GM18517 (cell line): Measurements from ENCODE around the gene WNT7A.

Source experiments
- ATAC-seq: cut with Tn5 transposase; IDR thresholded peaks from one replicate; pipeline ENCODE4 v1.9.1; 2021; ENCODE audit warnings: mild to moderate bottlenecking, moderate library complexity; ENCODE audit not compliant: unreplicated experiment

Gene WNT7A

GRCh38 chr3:13798401-13798800, 81.5 kb downstream of the WNT7A start:
- no peak for ATAC-seq

DNA sequence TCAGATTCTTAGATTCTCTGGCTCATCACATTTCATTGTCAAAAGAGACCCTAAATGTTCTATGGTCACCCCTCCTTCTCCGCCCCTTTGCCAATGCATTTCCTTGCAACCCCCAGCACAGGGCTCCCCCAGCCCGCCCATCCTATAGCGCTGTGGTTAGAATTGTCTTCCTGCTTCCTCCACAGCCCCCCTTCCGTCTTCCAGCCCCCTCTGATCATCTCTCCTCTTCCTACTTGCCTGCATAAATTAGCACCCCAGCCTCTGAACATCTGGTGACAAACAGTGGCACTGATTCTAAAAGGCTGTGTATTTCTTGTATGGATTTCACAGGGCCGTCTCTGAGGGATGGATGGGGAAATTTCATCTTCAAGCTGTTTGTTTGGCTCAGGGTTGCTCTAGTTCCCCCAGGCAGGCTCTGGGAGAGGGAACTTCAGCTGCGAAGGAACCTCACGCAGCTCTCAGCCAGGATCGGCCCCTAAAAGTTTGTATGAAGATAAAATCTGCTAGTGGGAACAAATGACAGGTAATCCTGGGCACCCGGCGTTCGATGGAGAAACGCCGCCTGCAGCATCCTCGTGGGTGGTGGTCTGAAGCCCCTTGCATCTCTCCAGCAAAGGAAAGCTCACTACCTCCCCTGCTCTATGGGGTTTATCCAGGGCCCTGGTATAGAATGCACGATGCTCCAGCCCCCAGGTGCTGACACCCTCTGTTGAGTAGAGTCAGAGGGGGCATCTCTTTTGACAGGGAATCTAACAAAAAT, 83.0 kb downstream of the WNT7A start:
- no peak for ATAC-seq

- no peak for ATAC-seq
Observed at GRCh38 chr3:13795816-13796215, 84.1 kb downstream of the WNT7A start.

GRCh38 chr3:13794322-13794721, 85.5 kb downstream of the WNT7A start:
- no peak for ATAC-seq

- no peak for ATAC-seq
Observed at GRCh38 chr3:13793451-13793850, 86.4 kb downstream of the WNT7A start.

GRCh38 chr3:13792512-13793371, 87.1 kb downstream of the WNT7A start:
- ATAC-seq: no peak

GRCh38 chr3:13792051-13792490, 87.8 kb downstream of the WNT7A start:
- no peak for ATAC-seq

DNA sequence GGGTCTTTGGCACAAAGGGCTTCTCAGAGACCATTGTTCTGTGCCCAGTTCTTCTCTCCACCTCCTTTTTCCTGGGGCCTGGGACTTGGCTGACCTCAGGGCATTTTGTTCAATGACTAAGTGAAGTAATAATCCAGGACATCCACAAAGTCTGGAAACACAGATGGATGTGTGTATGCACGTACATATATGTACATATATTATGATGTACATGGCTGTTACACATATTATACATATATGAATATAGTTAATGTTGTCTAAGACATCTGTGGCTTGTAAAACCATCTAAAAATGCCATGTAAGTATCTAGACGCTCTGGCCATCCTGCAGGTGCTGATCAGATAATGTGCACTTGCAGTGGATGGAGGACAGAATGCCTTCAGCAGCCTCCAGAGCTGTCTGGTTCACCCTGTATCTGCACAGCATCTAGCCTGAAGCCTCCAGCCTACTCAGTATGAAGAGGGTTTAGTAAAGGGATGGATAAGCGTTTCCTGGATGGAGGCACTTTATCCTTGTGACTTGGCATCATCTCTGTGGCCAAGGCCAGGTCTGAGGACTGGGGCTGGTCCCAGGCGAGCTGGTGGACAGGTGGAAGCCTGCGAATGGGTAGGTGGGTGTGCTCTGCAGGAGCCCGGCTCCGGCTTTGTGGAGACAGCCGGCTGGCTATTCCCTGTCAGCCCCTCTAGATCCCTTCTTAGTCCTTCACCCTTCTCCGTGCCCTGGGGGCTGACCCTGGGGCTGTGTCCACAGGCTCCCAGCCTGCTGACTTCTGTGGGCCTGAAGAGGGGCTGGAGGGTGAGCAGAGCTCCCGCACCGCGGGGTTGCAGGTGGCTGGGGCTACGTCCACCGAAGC, 88.4 kb downstream of the WNT7A start:
- no peak for ATAC-seq

DNA sequence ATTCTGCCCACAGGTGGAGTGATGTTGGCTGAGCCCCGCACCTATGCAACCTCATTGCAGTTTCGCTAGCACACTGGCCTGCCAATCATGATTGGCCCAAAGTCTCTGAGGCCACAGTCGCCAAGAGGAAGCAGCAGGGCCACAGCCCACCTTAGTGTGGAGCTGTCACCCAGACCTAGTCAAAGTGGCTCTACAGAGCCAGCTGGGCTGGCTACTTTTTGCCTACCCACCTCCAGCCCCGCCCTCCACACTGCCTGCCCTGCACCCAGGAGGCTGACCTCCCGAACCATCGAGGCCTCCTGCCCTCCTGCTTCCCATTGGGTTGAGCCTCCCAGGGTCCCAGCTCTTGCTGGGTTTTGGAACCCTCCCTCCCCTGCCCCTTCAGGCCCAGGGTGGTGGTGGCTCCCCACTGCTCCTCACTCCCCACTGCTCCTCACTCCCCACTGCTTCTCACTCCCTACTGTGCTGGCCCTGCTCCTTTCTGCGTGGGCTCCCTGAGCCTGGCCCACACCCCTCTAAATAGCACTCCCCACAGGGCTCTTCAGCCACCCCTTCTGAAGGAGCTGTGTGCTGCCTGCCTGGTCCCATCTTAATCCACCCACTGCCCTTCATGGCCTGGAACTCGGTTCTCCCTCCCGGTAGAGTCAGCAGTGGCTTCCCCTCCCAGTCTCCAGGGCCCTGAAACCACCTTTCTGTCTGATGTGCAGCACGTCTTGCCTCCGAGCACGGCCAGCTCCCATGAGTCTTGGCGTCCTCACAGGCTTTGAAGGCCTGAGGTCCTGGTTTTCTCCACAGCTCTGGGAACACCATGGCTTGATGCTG, 89.3 kb downstream of the WNT7A start:
- ATAC-seq: no peak

- no peak for ATAC-seq
Observed at GRCh38 chr3:13788522-13789424, 91.1 kb downstream of the WNT7A start.

DNA sequence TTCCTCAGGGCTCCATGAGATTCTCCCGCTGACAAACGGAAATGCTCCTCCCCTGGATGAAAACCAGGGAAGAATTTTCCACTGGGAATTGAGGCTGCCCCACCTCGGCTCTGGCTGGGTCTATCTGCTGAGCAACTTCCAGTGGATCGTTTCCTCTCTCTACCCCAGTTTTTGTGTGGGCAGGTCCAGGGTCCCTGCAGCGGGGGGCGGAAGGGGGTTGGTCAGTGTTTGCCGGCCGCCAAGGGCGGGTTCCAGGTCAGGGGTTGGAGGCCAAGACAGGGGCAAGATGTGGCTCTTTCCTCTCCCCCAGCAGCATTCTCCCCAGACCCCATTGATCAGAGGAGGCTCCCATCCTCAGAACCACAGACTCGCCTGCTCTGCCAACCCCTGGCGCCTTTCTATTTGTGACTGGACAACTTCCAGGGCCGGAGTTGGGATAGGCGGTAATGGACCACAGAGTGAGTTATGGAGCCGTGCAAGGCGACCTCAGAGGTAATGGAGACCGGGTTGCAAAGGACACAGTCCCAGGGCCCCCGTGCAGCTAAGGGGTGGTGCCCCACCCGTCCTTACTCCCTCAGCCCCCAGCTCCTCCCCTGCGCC, 92.2 kb downstream of the WNT7A start:
- no peak for ATAC-seq

DNA sequence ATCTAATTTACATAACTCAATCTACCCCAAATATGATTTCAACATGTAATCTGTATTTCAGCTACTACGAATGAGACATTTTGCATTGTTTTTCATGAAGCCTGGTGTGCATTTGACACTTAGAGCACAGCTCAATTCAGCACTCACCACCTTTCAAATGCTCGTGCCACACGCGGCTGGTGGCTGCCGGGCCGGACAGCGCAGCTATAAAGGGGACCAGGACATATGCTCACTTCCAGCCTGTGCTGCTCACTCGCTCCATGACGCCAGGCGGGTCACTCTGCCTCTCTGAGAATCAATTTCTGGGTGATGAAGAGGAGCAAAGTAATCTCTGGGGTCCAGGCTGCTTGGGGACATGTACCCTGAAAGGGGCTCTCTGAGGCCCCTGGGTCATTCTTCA, 93.1 kb downstream of the WNT7A start:
- no peak for ATAC-seq

DNA sequence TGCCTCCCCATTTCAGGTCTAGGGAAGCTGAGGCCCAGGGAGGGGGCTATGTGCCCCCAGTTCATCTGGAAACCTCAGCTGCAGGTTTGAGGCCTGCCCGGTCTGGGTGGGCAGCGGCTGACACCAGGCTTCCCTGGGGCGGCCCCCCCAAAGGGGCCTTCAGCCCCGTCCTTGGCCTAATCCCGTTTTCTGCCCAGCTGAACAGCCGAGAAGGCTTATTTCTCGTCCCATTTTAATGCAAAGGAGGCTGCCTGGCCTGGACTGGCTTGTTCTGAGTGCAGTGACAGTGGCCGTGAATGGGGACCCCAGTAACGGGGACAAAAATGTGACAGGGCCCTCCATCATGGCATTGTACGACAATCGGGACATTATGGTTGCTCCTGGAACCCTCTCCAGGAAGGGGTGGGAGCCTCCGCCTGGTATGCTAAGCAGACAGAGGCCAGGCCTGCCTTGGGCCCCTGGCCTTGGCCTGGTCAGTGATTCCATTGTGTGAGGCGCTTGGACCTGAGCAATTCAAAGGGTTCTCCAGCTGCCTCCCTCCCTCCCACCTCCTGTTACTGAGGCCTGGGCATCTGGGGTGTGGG, 93.9 kb downstream of the WNT7A start:
- no peak for ATAC-seq

GRCh38 chr3:13785351-13785750, 94.5 kb downstream of the WNT7A start:
- ATAC-seq: no peak

GRCh38 chr3:13783476-13783875, 96.4 kb downstream of the WNT7A start:
- no peak for ATAC-seq

GRCh38 chr3:13782501-13782900, 97.4 kb downstream of the WNT7A start:
- no peak for ATAC-seq

DNA sequence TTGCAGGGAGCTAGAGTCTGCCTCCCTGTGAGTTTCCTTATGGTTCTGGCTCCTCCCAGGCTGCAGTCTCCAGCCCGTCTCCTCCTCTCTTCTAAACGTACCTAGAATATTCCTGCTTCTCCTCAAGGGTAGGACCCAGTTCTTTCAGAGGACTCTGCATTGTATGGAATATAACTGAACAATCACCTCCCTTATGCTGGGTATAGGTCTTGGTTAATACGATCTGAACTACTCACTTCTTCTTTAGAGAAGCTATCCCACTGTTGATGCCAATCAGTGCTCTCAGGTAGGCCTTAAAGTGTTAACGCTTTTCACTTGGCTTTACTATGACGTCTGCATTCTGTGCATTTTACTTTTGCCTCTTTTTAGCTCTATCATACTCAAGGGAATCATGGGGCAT, 98.5 kb downstream of the WNT7A start:
- no peak for ATAC-seq

DNA sequence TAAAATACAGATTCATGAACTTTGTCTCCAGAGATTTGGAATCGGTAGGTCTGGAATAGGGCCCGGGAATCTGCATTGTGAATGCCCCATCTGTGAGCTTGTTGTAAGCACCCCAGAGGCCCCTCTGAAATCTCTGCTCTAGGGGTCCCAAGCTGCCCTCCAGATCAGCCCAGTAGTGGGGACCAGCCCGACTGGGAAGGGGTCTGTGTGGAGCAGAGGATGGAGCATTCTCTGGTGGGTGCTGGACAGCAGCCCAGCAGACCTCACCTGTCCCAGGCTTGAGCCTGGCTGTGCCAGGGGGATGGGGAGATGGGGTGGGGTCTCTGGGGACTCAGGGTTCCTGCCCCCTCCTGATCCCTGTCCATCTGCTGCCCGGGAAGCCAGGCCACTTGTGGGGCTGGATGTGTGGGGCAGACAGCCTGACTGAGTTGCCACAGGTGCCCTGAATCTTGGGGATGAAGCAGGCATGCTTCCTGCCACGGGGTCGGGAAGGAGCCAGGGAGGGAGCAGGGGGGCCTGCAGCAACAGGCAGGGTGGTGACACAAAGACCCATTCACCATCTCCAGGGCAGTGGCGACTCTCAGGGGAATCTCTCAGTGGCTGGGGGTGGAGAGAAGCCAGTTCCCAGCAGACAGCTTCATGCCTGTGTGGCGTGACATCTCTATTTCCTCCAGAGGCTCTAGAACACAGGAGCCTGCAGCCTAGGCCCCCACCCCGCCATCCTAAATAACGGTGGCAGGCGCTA, 99.3 kb downstream of the WNT7A start:
- ATAC-seq: no peak
